ENCODE measurements around the gene PPP2R2C. TPM values are rescaled to one million over a fixed set of nuclear protein-coding genes. Genes with fewer than 3 reads are reported as not detected.
A peak's percentile ranks its signal among the peaks of the same experiment; 100 is the strongest.

The PPP2R2C gene
- polyA plus RNA-seq, 1 of the 3 experiments (the other 2 are of a cell fraction) = 0.21 TPM

DNA sequence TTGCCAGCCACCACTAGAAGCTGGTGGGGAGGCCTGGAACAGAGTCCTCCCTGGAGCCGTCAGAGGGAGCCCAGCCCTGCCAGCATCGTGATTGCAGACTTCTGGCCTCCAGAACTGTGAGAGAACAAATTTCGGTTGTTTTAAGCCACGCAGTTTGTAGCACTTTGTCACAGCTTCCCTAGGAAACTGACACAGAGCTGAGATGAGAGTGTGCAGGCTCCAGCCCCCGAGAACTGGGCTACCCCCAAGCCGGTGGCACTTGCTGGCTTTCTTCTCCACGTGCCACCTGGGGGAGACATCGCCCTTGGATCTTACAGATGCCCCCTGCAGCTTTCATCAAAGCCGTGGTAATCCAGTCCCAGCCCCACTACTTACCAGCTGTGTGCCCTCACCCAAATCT is 83.7 kb downstream of the PPP2R2C start:
- Histone ChIP-seq H3K4me2 (no peak overlapping the region), H3F3A (replicated peaks; ENCODE audit: insufficient read depth) (no peaks in the 10 kb centered on the region), H3K27ac (ENCODE audit: low read depth in 2 of 2, low read length in 1 of 2) (no peak overlapping the region), H3K4me1 (ENCODE audit: control insufficient read depth in 1 of 2, insufficient read depth in 2 of 2, low read depth in 1 of 2, low read length in 1 of 2) (peaks cover 0 to 3% of the 10 kb centered on the region in 2 experiments; a peak in 1 of 4 replicates), H3K4me3 (ENCODE audit: low read depth in 2 of 2, low read length in 1 of 2) (no peak overlapping the region), H3K79me2 (ENCODE audit: insufficient read depth) (no peaks in the 10 kb centered on the region), H3K9ac (no peak overlapping the region), H4K20me1 (ENCODE audit: insufficient read depth) (no peaks in the 10 kb centered on the region), H2AFZ (ENCODE audit: low read depth) (no peak overlapping the region), H3K9me3 (no peaks in the 10 kb centered on the region), H3K9me2 (no peaks in the 10 kb centered on the region), H3K36me3 (replicated peaks in 1 of 2; ENCODE audit: control insufficient read depth in 1 of 2, insufficient read depth in 2 of 2, low read length in 1 of 2) (no peaks in the 10 kb centered on the region), H3K27me3 (ENCODE audit: insufficient read depth) (no peaks in the 10 kb centered on the region)
- DNase-seq = no peak
- ChIA-PET CTCF (interaction anchor here (0.6 to 1.8 kb wide), 6 partner anchors 15 to 160 kb away, joined by 3 to 6 read pairs (median 3); no protein-coding TSS in a partner anchor), POLR2A (no interaction called here)
- WGBS (ENCODE audit: low lambda C conversion rate) = 34% methylated on average over 6 of the region's 9 CpGs
- no peak for TF ChIP-seq POLR2AphosphoS5 (IDR thresholded peaks at IDR 0.05; ENCODE audit: low read depth, low read length)
- no peak for TF ChIP-seq SMC3 (IDR thresholded peaks at IDR 0.05; ENCODE audit: low read depth, low read length)
- TF ChIP-seq RCOR1 (IDR thresholded peaks at IDR 0.05; ENCODE audit: low read length) = no peak
- TF ChIP-seq, protein P1, sequence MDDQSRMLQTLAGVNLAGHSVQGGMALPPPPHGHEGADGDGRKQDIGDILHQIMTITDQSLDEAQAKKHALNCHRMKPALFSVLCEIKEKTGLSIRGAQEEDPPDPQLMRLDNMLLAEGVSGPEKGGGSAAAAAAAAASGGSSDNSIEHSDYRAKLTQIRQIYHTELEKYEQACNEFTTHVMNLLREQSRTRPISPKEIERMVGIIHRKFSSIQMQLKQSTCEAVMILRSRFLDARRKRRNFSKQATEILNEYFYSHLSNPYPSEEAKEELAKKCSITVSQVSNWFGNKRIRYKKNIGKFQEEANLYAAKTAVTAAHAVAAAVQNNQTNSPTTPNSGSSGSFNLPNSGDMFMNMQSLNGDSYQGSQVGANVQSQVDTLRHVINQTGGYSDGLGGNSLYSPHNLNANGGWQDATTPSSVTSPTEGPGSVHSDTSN (IDR thresholded peaks at IDR 0.05) = no peak
- TF ChIP-seq RAD21 (IDR thresholded peaks at IDR 0.05; ENCODE audit: low read length) = peak; percentile 30

DNA sequence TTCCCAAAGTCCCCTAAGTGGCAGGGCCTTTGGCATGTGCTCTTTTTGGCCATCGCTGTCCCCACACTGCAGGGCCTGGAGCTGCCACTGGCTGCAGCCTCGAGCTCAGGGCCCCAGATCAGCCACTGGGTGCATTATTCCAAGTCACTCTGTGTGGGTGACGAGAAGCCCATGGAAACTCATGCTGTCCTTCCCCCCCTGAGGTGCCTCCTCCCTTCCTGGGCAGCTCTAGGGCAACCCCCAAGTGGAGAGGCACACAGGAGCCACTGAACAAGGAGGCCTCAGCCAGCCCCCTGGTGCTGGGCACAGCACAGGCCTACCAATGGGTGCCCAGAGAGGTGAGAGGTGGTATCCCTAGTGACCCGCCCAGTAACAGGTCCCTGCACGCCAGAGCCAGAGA is 84.5 kb downstream of the PPP2R2C start:
- ChIA-PET CTCF (interaction anchor here (0.9 to 1.5 kb wide), 3 partner anchors 60 to 160 kb away, joined by 3 to 4 read pairs (median 3); no protein-coding TSS in a partner anchor), POLR2A (no interaction called here)
- H3K9me3 ChIP-seq = no peaks in the 10 kb centered on the region
- WGBS (ENCODE audit: low lambda C conversion rate) = 43% methylated on average over 3 of the region's 5 CpGs
- no peaks in the 10 kb centered on the region for H3K36me3 ChIP-seq (replicated peaks in 1 of 2; ENCODE audit: control insufficient read depth in 1 of 2, insufficient read depth in 2 of 2, low read length in 1 of 2)
- no peaks in the 10 kb centered on the region for H3F3A ChIP-seq (replicated peaks; ENCODE audit: insufficient read depth)
- no peak overlapping the region for H3K4me2 ChIP-seq
- H2AFZ ChIP-seq (ENCODE audit: low read depth) = no peak overlapping the region
- no peaks in the 10 kb centered on the region for H3K9me2 ChIP-seq
- no peaks in the 10 kb centered on the region for H3K27me3 ChIP-seq (ENCODE audit: insufficient read depth)
- DNase-seq = no peak
- no peak overlapping the region for H3K27ac ChIP-seq (ENCODE audit: low read depth in 2 of 2, low read length in 1 of 2)
- H3K9ac ChIP-seq = no peak overlapping the region
- H3K79me2 ChIP-seq (ENCODE audit: insufficient read depth) = no peaks in the 10 kb centered on the region
- peaks cover 0 to 4% of the 10 kb centered on the region in 2 experiments; a peak in 1 of 4 replicates for H3K4me1 ChIP-seq (ENCODE audit: control insufficient read depth in 1 of 2, insufficient read depth in 2 of 2, low read depth in 1 of 2, low read length in 1 of 2)
- TF ChIP-seq FOXM1 (IDR thresholded peaks at IDR 0.05; ENCODE audit: low read depth) = no peak
- TF ChIP-seq, protein P2, sequence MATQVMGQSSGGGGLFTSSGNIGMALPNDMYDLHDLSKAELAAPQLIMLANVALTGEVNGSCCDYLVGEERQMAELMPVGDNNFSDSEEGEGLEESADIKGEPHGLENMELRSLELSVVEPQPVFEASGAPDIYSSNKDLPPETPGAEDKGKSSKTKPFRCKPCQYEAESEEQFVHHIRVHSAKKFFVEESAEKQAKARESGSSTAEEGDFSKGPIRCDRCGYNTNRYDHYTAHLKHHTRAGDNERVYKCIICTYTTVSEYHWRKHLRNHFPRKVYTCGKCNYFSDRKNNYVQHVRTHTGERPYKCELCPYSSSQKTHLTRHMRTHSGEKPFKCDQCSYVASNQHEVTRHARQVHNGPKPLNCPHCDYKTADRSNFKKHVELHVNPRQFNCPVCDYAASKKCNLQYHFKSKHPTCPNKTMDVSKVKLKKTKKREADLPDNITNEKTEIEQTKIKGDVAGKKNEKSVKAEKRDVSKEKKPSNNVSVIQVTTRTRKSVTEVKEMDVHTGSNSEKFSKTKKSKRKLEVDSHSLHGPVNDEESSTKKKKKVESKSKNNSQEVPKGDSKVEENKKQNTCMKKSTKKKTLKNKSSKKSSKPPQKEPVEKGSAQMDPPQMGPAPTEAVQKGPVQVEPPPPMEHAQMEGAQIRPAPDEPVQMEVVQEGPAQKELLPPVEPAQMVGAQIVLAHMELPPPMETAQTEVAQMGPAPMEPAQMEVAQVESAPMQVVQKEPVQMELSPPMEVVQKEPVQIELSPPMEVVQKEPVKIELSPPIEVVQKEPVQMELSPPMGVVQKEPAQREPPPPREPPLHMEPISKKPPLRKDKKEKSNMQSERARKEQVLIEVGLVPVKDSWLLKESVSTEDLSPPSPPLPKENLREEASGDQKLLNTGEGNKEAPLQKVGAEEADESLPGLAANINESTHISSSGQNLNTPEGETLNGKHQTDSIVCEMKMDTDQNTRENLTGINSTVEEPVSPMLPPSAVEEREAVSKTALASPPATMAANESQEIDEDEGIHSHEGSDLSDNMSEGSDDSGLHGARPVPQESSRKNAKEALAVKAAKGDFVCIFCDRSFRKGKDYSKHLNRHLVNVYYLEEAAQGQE (IDR thresholded peaks at IDR 0.05; ENCODE audit: low read depth, low read length) = no peak
- TF ChIP-seq TEAD4 (IDR thresholded peaks at IDR 0.05; ENCODE audit: borderline replicate concordance, insufficient read depth) = no peak
- no peak for TF ChIP-seq SMC3 (IDR thresholded peaks at IDR 0.05; ENCODE audit: low read depth, low read length)
- TF ChIP-seq, protein P3, sequence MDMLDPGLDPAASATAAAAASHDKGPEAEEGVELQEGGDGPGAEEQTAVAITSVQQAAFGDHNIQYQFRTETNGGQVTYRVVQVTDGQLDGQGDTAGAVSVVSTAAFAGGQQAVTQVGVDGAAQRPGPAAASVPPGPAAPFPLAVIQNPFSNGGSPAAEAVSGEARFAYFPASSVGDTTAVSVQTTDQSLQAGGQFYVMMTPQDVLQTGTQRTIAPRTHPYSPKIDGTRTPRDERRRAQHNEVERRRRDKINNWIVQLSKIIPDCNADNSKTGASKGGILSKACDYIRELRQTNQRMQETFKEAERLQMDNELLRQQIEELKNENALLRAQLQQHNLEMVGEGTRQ (IDR thresholded peaks at IDR 0.05; ENCODE audit: borderline replicate concordance, low read depth, low read length) = no peak
- no peak for TF ChIP-seq FOSL2 (IDR thresholded peaks at IDR 0.05; ENCODE audit: borderline replicate concordance, low read depth)
- no peak for TF ChIP-seq FOXJ3 (CRISPR knock-in tag; IDR thresholded peaks at IDR 0.05)
- no peak for TF ChIP-seq TCF12 (IDR thresholded peaks at IDR 0.05)
- TF ChIP-seq, protein P4, sequence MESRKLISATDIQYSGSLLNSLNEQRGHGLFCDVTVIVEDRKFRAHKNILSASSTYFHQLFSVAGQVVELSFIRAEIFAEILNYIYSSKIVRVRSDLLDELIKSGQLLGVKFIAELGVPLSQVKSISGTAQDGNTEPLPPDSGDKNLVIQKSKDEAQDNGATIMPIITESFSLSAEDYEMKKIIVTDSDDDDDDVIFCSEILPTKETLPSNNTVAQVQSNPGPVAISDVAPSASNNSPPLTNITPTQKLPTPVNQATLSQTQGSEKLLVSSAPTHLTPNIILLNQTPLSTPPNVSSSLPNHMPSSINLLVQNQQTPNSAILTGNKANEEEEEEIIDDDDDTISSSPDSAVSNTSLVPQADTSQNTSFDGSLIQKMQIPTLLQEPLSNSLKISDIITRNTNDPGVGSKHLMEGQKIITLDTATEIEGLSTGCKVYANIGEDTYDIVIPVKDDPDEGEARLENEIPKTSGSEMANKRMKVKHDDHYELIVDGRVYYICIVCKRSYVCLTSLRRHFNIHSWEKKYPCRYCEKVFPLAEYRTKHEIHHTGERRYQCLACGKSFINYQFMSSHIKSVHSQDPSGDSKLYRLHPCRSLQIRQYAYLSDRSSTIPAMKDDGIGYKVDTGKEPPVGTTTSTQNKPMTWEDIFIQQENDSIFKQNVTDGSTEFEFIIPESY (IDR thresholded peaks at IDR 0.05; ENCODE audit: borderline replicate concordance, low read depth) = no peak
- TF ChIP-seq TAF1 (IDR thresholded peaks at IDR 0.05; ENCODE audit: borderline replicate concordance, low read depth, low read length) = no peak
- TF ChIP-seq GATA2 (CRISPR knock-in tag; IDR thresholded peaks at IDR 0.05) = no peak
- TF ChIP-seq, protein P5, sequence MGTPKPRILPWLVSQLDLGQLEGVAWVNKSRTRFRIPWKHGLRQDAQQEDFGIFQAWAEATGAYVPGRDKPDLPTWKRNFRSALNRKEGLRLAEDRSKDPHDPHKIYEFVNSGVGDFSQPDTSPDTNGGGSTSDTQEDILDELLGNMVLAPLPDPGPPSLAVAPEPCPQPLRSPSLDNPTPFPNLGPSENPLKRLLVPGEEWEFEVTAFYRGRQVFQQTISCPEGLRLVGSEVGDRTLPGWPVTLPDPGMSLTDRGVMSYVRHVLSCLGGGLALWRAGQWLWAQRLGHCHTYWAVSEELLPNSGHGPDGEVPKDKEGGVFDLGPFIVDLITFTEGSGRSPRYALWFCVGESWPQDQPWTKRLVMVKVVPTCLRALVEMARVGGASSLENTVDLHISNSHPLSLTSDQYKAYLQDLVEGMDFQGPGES (IDR thresholded peaks at IDR 0.05; ENCODE audit: low read depth, low read length) = no peak
- no peaks in the 10 kb centered on the region for H4K20me1 ChIP-seq (ENCODE audit: insufficient read depth)
- H3K4me3 ChIP-seq (ENCODE audit: low read depth in 2 of 2, low read length in 1 of 2) = no peak overlapping the region

Data from SK-N-SH (cell line).